Hepatocyte (in vitro differentiated cells): Measurements from ENCODE around the gene CMTR1. TPM values are rescaled to one million over a fixed set of nuclear protein-coding genes. Genes with fewer than 3 reads are reported as not detected.

ENCODE experiments used
- DNase-seq: peaks from one replicate; pipeline ENCODE4 v3.0.0-alpha.2; 2016; ENCODE audit warnings: low spot score
- H2AFZ ChIP-seq: fragments of 200-600 bp; sonication (generic); 2 replicates; pipeline ENCODE4 v1.6.0; 2016; ENCODE audit warnings: antibody characterized with exemption, mild to moderate bottlenecking
- H3K27ac ChIP-seq: fragments of 200-600 bp; sonication (generic); 2 replicates; pipeline ENCODE4 v1.5.1; 2016; ENCODE audit warnings: mild to moderate bottlenecking
- H3K27me3 ChIP-seq: fragments of 200-600 bp; sonication (generic); 2 replicates; pipeline ENCODE4 v1.6.1; 2016
- H3K36me3 ChIP-seq: fragments of 200-600 bp; sonication (generic); replicated peaks from 2 replicates; pipeline ENCODE4 v1.5.1; 2016; ENCODE audit warnings: low read depth; ENCODE audit not compliant: insufficient read depth
- H3K4me1 ChIP-seq: fragments of 200-600 bp; sonication (generic); 2 replicates; pipeline ENCODE4 v1.5.1; 2016; ENCODE audit warnings: mild to moderate bottlenecking, moderate library complexity; ENCODE audit not compliant: insufficient read depth
- H3K4me2 ChIP-seq: fragments of 200-600 bp; sonication (generic); 2 replicates; pipeline ENCODE4 v1.6.0; 2016
- H3K4me3 ChIP-seq: fragments of 200-600 bp; sonication (generic); 2 replicates; pipeline ENCODE4 v1.5.1; 2016; ENCODE audit warnings: mild to moderate bottlenecking
- H3K79me2 ChIP-seq: fragments of 200-600 bp; sonication (generic); 2 replicates; pipeline ENCODE4 v1.6.0; 2017; ENCODE audit warnings: mild to moderate bottlenecking
- H3K9me2 ChIP-seq: fragments of 200-600 bp; sonication (generic); replicated peaks from 2 replicates; pipeline ENCODE4 v1.6.0; 2017; ENCODE audit warnings: mild to moderate bottlenecking; ENCODE audit not compliant: insufficient read depth
- H3K9me3 ChIP-seq: fragments of 200-600 bp; sonication (generic); 2 replicates; pipeline ENCODE4 v1.5.1; 2016; ENCODE audit warnings: low read depth, mild to moderate bottlenecking
- H4K20me1 ChIP-seq: fragments of 200-600 bp; sonication (generic); 2 replicates; pipeline ENCODE4 v1.6.0; 2016; ENCODE audit warnings: mild to moderate bottlenecking; ENCODE audit not compliant: insufficient read depth, poor library complexity, severe bottlenecking
- EZH2 ChIP-seq: fragments of 200-600 bp; sonication (generic); IDR thresholded peaks from 2 replicates; pipeline ENCODE4 v1.6.1; 2016; ENCODE audit warnings: antibody characterized with exemption, mild to moderate bottlenecking, borderline replicate concordance
- EZH2phosphoT487 ChIP-seq: fragments of 200-600 bp; sonication (generic); IDR thresholded peaks from one replicate; pipeline ENCODE4 v1.6.1; 2018; ENCODE audit warnings: antibody characterized with exemption, mild to moderate bottlenecking, low read depth, moderate library complexity; ENCODE audit not compliant: unreplicated experiment, severe bottlenecking
- WGBS: methylation state at CpG from one replicate; pipeline ENCODE4 v1.1.6; 2016; ENCODE audit warnings: low lambda C conversion rate; ENCODE audit errors: missing lambda C conversion rate; 5-methylcytosine and 5-hydroxymethylcytosine counted together
- polyA plus RNA-seq: library from polyadenylated mRNA; unstranded; fragments of >200 nt; fragmentation: Nextera tagmentation; extraction: Ambion mirVana; gene quantifications from 2 replicates; pipeline ENCODE4 v1.2.1, GENCODE V29; 2016
- total RNA-seq: library from RNA; depleted of rRNA; stranded (reverse); fragments of >200 nt; gene quantifications from 2 replicates; pipeline ENCODE4 v1.2.3, GENCODE V29; 2014
- TF ChIP-seq, protein P1 (sequence below): fragments of 200-600 bp; sonication (generic); IDR thresholded peaks from 2 replicates; pipeline ENCODE4 v1.5.1; 2016; ENCODE audit warnings: antibody characterized with exemption, mild to moderate bottlenecking; ENCODE audit not compliant: poor library complexity

Gene CMTR1
- total and polyA plus RNA-seq, 2 experiments from 2014 or later = 22.5 to 34.4 TPM

DNA sequence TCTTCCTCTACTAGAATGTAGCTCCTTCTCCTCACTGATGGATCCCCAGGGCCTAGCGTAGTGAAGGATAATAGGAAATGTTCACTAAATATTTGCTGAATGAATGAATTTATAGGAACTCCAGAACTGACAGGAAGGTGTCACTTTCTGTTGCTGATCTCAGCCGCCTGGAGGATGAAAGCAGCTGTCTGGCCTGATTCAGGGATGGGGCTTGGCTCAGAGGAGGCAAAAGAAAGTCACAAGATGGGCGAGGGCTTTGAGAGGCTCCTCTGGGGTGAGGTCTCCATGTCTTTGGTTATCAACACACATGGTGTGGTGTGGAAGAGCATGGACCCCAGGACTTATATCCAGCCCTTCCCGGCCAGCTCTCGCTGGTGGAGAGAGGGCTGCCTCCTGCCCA, 78.2 kb downstream of the CMTR1 start:
- TF ChIP-seq EZH2phosphoT487 (no peak), EZH2 (no peak)
- TF ChIP-seq, protein P1, sequence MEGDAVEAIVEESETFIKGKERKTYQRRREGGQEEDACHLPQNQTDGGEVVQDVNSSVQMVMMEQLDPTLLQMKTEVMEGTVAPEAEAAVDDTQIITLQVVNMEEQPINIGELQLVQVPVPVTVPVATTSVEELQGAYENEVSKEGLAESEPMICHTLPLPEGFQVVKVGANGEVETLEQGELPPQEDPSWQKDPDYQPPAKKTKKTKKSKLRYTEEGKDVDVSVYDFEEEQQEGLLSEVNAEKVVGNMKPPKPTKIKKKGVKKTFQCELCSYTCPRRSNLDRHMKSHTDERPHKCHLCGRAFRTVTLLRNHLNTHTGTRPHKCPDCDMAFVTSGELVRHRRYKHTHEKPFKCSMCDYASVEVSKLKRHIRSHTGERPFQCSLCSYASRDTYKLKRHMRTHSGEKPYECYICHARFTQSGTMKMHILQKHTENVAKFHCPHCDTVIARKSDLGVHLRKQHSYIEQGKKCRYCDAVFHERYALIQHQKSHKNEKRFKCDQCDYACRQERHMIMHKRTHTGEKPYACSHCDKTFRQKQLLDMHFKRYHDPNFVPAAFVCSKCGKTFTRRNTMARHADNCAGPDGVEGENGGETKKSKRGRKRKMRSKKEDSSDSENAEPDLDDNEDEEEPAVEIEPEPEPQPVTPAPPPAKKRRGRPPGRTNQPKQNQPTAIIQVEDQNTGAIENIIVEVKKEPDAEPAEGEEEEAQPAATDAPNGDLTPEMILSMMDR = no peak
- H3K4me1 ChIP-seq = peaks cover 5% of the 10 kb centered on the region
- no peak overlapping the region for H3K4me2 ChIP-seq
- H3K27me3 ChIP-seq = peaks cover 34% of the 10 kb centered on the region
- 88% methylated on average over 5 of the region's 5 CpGs for WGBS
- no peak for DNase-seq
- no peaks in the 10 kb centered on the region for H3K79me2 ChIP-seq
- no peaks in the 10 kb centered on the region for H3K9me2 ChIP-seq
- H4K20me1 ChIP-seq = no peaks in the 10 kb centered on the region
- H2AFZ ChIP-seq = no peak overlapping the region
- no peaks in the 10 kb centered on the region for H3K9me3 ChIP-seq
- no peak overlapping the region for H3K4me3 ChIP-seq
- H3K36me3 ChIP-seq = no peaks in the 10 kb centered on the region
- no peak overlapping the region for H3K27ac ChIP-seq

DNA sequence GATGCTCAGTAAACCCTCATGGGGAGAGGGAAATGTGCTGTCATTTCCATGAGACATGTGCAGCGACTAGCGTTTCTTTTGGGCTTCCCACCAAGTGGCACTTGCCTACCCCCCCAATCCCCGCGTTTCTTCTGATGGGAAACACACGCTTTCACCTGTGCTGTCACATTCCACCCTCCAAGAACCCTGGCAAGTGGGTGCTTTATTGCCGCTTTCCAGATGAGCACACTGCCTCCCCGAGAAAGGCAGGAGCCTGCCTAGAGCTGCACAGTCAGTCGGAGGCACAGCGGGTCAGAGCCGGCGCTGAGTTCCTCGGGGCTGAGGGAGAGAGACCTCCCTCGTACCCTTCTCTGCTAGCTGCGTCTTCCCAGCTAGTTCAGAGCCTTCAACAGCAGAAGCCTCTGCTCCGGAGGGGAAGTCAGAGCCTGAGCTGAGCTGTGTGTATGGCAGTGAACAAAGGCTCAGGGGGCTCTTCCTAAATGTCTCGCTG, 78.9 kb downstream of the CMTR1 start:
- H3K9me3 ChIP-seq = no peaks in the 10 kb centered on the region
- no peaks in the 10 kb centered on the region for H3K79me2 ChIP-seq
- no peaks in the 10 kb centered on the region for H3K9me2 ChIP-seq
- H3K36me3 ChIP-seq = no peaks in the 10 kb centered on the region
- TF ChIP-seq EZH2 = no peak
- TF ChIP-seq, protein P1 = no peak
- TF ChIP-seq EZH2phosphoT487 = no peak
- no peak overlapping the region for H3K4me2 ChIP-seq
- H2AFZ ChIP-seq = no peak overlapping the region
- peaks cover 34% of the 10 kb centered on the region for H3K27me3 ChIP-seq
- no peaks in the 10 kb centered on the region for H4K20me1 ChIP-seq
- 47% methylated on average over 16 of the region's 16 CpGs for WGBS
- no peak for DNase-seq
- H3K27ac ChIP-seq = no peak overlapping the region
- H3K4me1 ChIP-seq = peaks cover 11% of the 10 kb centered on the region
- no peak overlapping the region for H3K4me3 ChIP-seq

DNA sequence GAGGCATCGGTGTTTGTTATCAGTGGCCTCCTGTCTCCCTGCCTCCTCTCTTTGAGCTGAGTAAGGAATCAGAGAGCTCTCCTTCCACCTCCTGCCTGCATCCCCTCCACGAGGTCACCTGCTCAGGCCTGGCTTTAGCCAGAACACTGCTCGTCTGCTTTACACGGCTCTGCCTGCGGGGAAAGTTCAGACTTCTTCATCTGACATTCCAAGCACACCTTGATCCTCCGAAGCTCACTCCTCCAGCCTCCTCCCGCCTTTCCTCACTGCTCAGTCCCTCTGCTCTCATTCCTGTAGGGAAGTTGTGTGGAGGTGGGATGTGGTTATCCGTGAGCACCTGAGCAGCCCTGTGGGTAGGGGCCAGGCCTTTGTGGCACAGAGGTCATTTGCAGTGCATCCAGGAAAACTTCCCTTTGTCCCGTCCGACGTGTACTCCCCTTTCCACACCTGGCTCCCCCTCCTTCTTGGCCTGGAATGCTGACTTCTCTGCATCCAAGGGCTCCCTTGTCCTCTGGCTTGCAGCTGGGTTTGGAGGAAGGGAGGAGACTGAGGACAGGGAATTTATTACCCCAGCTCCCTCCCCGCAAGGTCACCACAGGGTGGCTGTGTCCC, 79.5 kb downstream of the CMTR1 start:
- H3K4me2 ChIP-seq = no peak overlapping the region

More for the DNA sequence above, 79.5 kb downstream of the CMTR1 start:
- no peak overlapping the region for H3K27ac ChIP-seq
- DNase-seq = no peak
- peaks cover 15% of the 10 kb centered on the region for H3K4me1 ChIP-seq
- no peaks in the 10 kb centered on the region for H3K36me3 ChIP-seq
- H3K9me2 ChIP-seq = no peaks in the 10 kb centered on the region
- H3K27me3 ChIP-seq = peaks cover 34% of the 10 kb centered on the region
- TF ChIP-seq, protein P1 = no peak
- TF ChIP-seq EZH2 = no peak
- no peak for TF ChIP-seq EZH2phosphoT487
- no peak overlapping the region for H2AFZ ChIP-seq
- no peaks in the 10 kb centered on the region for H3K9me3 ChIP-seq
- no peaks in the 10 kb centered on the region for H3K79me2 ChIP-seq
- no peaks in the 10 kb centered on the region for H4K20me1 ChIP-seq
- H3K4me3 ChIP-seq = no peak overlapping the region
- WGBS = 19% methylated on average over 12 of the region's 12 CpGs
